Body of pancreas (tissue), 4 donors: ENCODE measurements around the gene NOSTRIN. TPM values are rescaled to one million over a fixed set of nuclear protein-coding genes. Genes with fewer than 3 reads are reported as not detected.
A peak's percentile ranks its signal among the peaks of the same experiment; 100 is the strongest.
"Not testable (repeated sequence)": the region's sequence is repeated elsewhere in the genome, so short reads cannot be mapped to it uniquely, and the experiment has no call there.

Source experiments
- ATAC-seq: fragments of 150-250 bp; one replicate; pipeline ENCODE4 v1.9.1; 2016
- DNase-seq, 4 donors: peaks; one replicate each; pipeline ENCODE4 v3.0.0-alpha.2; 2019
- H3K27ac ChIP-seq, 4 donors: fragments of 200-600 bp; sonication (generic); 1 replicate in 3 of 4; 2 replicates in 1 of 4; pipeline versions ENCODE4 v1.5.1 to v1.6.1; 2016 to 2019; ENCODE audit warnings: mild to moderate bottlenecking in 1 of 4, mixed read lengths in 1 of 4, moderate library complexity in 1 of 4
- H3K27me3 ChIP-seq, 2 donors: fragments of 200-600 bp; sonication (generic); one replicate each; pipeline ENCODE4 v1.6.0; 2016; ENCODE audit warnings: mild to moderate bottlenecking in 1 of 2
- H3K36me3 ChIP-seq, 2 donors: fragments of 200-600 bp; sonication (generic); replicated peaks in 1 of 2; 2 replicates each; pipeline ENCODE4 v1.5.1; 2016; ENCODE audit warnings: low read depth in 2 of 2; ENCODE audit not compliant: insufficient read depth in 1 of 2
- H3K4me1 ChIP-seq: fragments of 200-600 bp; sonication (generic); one replicate; pipeline ENCODE4 v1.6.0; 2016
- H3K4me3 ChIP-seq, 2 donors: fragments of 200-600 bp; sonication (generic); 1 replicate in 1 of 2; 2 replicates in 1 of 2; pipeline ENCODE4 v1.5.1; 2016 to 2019
- H3K9me3 ChIP-seq, 3 donors: fragments of 200-600 bp; sonication (generic); 1 replicate in 2 of 3; 2 replicates in 1 of 3; pipeline ENCODE4 v1.5.1; 2016
- CTCF ChIP-seq, 7 experiments: fragments of 450-650 bp in 4 of 7; fragments of 200-600 bp in 3 of 7; sonication (generic) in 3 of 7; IDR thresholded peaks; one replicate each; pipeline ENCODE4 v1.5.1; 2016 to 2019; ENCODE audit warnings: antibody characterized with exemption in 7 of 7
- POLR2A ChIP-seq, 3 donors: fragments of 450-650 bp; IDR thresholded peaks; one replicate each; pipeline ENCODE4 v1.6.1; 2016; ENCODE audit warnings: antibody characterized with exemption in 3 of 3, mild to moderate bottlenecking in 2 of 3
- WGBS, 2 donors: methylation state at CpG; one replicate each; pipeline ENCODE4 v1.1.5; 2017; 5-methylcytosine and 5-hydroxymethylcytosine counted together
- intact Hi-C: fragments of 100-400 bp; cut with DNase I; formaldehyde crosslinking; loops from one replicate; pipeline ENCODE4 v1.15.1; 2023
- total RNA-seq, 2 donors: library from RNA; depleted of rRNA; stranded (reverse); fragments of >200 nt; gene quantifications; one replicate each; pipeline ENCODE4 v1.1.0, GENCODE V29; 2016

NOSTRIN gene
- total RNA-seq, 2 donors from 2014 or later = 34.8 to 64.3 TPM

GRCh38 chr2:168765401-168765800 lies 37.0 kb upstream of the NOSTRIN start:
- DNase-seq = no peak
- 88 to 91% methylated on average over 1 of the region's 1 CpG for WGBS, 2 donors
- intact Hi-C loops = no loop called here

GRCh38 chr2:168766600-168766999 lies 35.8 kb upstream of the NOSTRIN start:
- H3K9me3 ChIP-seq = no peaks in the 10 kb centered on the region
- intact Hi-C loops = no loop called here
- DNase-seq (no peak), ATAC-seq (no peak)
- no peak for TF ChIP-seq POLR2A (IDR thresholded peaks at IDR 0.05)
- no peak for TF ChIP-seq CTCF (IDR thresholded peaks at IDR 0.05)
- WGBS, 2 donors = 48 to 69% methylated on average over 2 of the region's 2 CpGs
- H3K4me1 ChIP-seq = peaks cover 8% of the 10 kb centered on the region
- no peak overlapping the region for H3K4me3 ChIP-seq
- H3K27ac ChIP-seq = peak overlapping the region in 2 of 4 donors; percentile 7 to 24
- no peaks in the 10 kb centered on the region for H3K36me3 ChIP-seq
- no peaks in the 10 kb centered on the region for H3K27me3 ChIP-seq

More at GRCh38 chr2:168765401-168765800, 37.0 kb upstream of the NOSTRIN start:
- ATAC-seq = no peak
- H3K27ac ChIP-seq = no peak overlapping the region
- no peaks in the 10 kb centered on the region for H3K9me3 ChIP-seq
- H3K36me3 ChIP-seq = no peaks in the 10 kb centered on the region
- H3K4me1 ChIP-seq = peaks cover 3% of the 10 kb centered on the region
- no peaks in the 10 kb centered on the region for H3K27me3 ChIP-seq
- TF ChIP-seq POLR2A (IDR thresholded peaks at IDR 0.05) (no peak), CTCF (IDR thresholded peaks at IDR 0.05) (no peak)
- H3K4me3 ChIP-seq = no peak overlapping the region

GRCh38 chr2:168767258-168767657 lies 35.2 kb upstream of the NOSTRIN start:
- Histone ChIP-seq H3K9me3 (no peaks in the 10 kb centered on the region), H3K4me1 (peaks cover 8% of the 10 kb centered on the region), H3K36me3 (no peaks in the 10 kb centered on the region), H3K27me3 (no peaks in the 10 kb centered on the region), H3K27ac (no peak overlapping the region), H3K4me3 (no peak overlapping the region)
- no peak for TF ChIP-seq POLR2A (IDR thresholded peaks at IDR 0.05)
- TF ChIP-seq CTCF (IDR thresholded peaks at IDR 0.05) = no peak
- no peak for ATAC-seq
- no peak for DNase-seq
- WGBS, 2 donors = 29 to 32% methylated on average over 1 of the region's 1 CpG
- intact Hi-C loops = no loop called here

- H3K4me3 ChIP-seq, intact Hi-C loops, H3K9me3 ChIP-seq, ATAC-seq, DNase-seq, H3K36me3 ChIP-seq, H3K27me3 ChIP-seq, H3K27ac ChIP-seq: not testable (repeated sequence)
- H3K4me1 ChIP-seq = peaks cover 17% of the 10 kb centered on the region
- WGBS, 2 donors = 97 to 100% methylated on average over 6 of the region's 6 CpGs
Measured at GRCh38 chr2:168768357-168768756, 34.1 kb upstream of the NOSTRIN start.

GRCh38 chr2:168770796-168771195 lies 31.6 kb upstream of the NOSTRIN start:
- no peak overlapping the region for H3K27ac ChIP-seq
- DNase-seq = no peak
- 82 to 85% methylated on average over 2 of the region's 2 CpGs for WGBS, 2 donors

More at GRCh38 chr2:168770796-168771195, 31.6 kb upstream of the NOSTRIN start:
- no peak for ATAC-seq
- Histone ChIP-seq H3K27me3 (no peaks in the 10 kb centered on the region), H3K36me3 (no peaks in the 10 kb centered on the region), H3K9me3 (no peaks in the 10 kb centered on the region), H3K4me1 (peaks cover 26% of the 10 kb centered on the region), H3K4me3 (no peak overlapping the region)
- intact Hi-C loops = loop anchor here (10.0 kb wide), 1 partner anchor 144 kb away; no protein-coding TSS in a partner anchor
- TF ChIP-seq CTCF (IDR thresholded peaks at IDR 0.05) = no peak
- TF ChIP-seq POLR2A (IDR thresholded peaks at IDR 0.05) = no peak
